SJSA1 (cell line): ENCODE results near the gene LRMDA. TPM values are rescaled to one million over a fixed set of nuclear protein-coding genes. Genes with fewer than 3 reads are reported as not detected.
A peak's percentile ranks its signal among the peaks of the same experiment; 100 is the strongest.

Source experiments
- DNase-seq, 2 experiments: peaks; one replicate each; pipeline ENCODE4 v3.0.0-alpha.2; 2015 to 2020; ENCODE audit warnings: low spot score in 2 of 2, low read depth in 1 of 2
- H3K27ac ChIP-seq: fragments of 250-450 bp; sonication (Bioruptor Pico); 2 replicates; pipeline ENCODE4 v1.5.1; 2020; ENCODE audit warnings: mild to moderate bottlenecking, moderate library complexity
- H3K27me3 ChIP-seq: fragments of 250-450 bp; sonication (Bioruptor Pico); replicated peaks from 2 replicates; pipeline ENCODE4 v1.5.1; 2020; ENCODE audit warnings: mild to moderate bottlenecking, moderate library complexity
- H3K36me3 ChIP-seq: fragments of 250-450 bp; sonication (Bioruptor Pico); 2 replicates; pipeline ENCODE4 v1.5.1; 2020; ENCODE audit warnings: mild to moderate bottlenecking
- H3K4me1 ChIP-seq: fragments of 250-450 bp; sonication (Bioruptor Pico); replicated peaks from 2 replicates; pipeline ENCODE4 v1.6.1; 2021; ENCODE audit warnings: mild to moderate bottlenecking
- H3K4me3 ChIP-seq: fragments of 250-450 bp; sonication (Bioruptor Pico); 2 replicates; pipeline ENCODE4 v1.5.1; 2020; ENCODE audit warnings: mild to moderate bottlenecking
- H3K9me3 ChIP-seq: fragments of 250-450 bp; sonication (Bioruptor Pico); replicated peaks from 2 replicates; pipeline ENCODE4 v1.5.1; 2020; ENCODE audit warnings: mild to moderate bottlenecking
- total RNA-seq: library from RNA; depleted of rRNA; stranded (reverse); fragments of >200 nt; shearing (Covaris generic); gene quantifications from 2 replicates; pipeline ENCODE4 v1.2.3, GENCODE V29; 2014

Gene LRMDA
- total RNA-seq, 1 experiment from 2014 or later, result not detected

DNA sequence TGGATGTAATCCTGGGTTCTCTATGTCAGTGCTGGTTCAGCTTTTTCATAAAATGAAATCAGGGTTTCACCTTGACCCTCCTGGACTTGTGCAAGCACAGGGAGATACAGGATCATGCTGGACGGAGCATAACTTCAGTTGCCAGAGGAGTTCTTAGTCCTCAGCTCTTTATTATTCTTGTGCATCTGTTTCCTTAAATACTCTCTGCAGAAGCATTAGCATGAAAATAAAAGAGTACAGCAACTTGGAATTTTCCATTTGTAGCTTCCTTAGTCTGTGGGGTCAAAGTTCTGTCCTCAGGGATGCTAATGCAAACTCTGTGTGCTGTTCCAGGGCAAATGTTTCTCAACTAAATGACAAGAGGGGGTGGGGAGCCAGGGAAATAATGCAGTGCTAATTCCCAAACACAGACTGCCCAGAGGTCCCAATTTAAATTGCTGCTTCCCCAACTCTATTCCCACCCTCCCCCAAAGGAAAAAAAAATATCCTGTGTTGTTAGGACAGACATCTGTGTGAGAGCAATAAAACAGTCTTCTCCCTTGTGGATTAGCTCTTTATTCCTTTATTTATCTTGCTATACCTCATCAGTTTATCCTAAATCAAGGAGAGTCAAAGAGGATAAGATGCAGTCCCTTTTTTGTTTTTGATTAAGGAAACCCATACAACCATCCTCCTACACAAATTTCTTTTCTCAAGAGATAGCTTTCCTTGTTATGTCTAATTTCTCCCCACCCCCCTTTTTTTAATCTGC is 905.0 kb downstream of the LRMDA start:
- Histone ChIP-seq H3K4me1 (peaks cover 11% of the 10 kb centered on the region), H3K27ac (no peak overlapping the region), H3K27me3 (no peaks in the 10 kb centered on the region), H3K9me3 (no peaks in the 10 kb centered on the region), H3K36me3 (no peaks in the 10 kb centered on the region), H3K4me3 (no peak overlapping the region)
- no peak for DNase-seq

DNA sequence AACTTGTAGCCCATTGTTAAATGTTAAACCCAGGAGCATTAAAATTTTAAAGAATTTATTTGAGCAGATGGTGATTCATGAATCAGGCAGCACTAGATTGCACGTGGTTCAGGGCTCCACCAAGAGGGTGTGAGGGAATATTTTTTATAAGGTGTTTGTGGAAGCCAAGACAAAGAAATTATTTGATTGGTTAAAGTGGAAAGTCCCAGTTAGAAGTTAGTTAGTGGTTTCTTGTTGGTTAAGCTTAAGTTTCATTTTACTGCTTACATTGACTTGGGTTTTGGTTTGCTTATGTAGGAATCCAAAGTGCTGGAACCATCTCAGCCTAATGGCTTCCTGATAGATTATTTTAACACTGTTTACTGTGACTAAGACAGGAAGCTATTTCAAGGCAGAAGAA is 906.2 kb downstream of the LRMDA start:
- H3K4me3 ChIP-seq, result no peak overlapping the region
- no peaks in the 10 kb centered on the region for H3K9me3 ChIP-seq
- peak overlapping the region; percentile 52 for H3K27ac ChIP-seq
- H3K27me3 ChIP-seq, result no peaks in the 10 kb centered on the region
- peaks cover 11% of the 10 kb centered on the region for H3K4me1 ChIP-seq
- H3K36me3 ChIP-seq, result no peaks in the 10 kb centered on the region
- DNase-seq, result peak in 1 of 2 experiments; percentile 57

GRCh38 chr10:76338187-76338586 is 906.8 kb downstream of the LRMDA start:
- H3K36me3 ChIP-seq, result no peaks in the 10 kb centered on the region
- no peak for DNase-seq
- no peaks in the 10 kb centered on the region for H3K27me3 ChIP-seq
- peaks cover 11% of the 10 kb centered on the region for H3K4me1 ChIP-seq
- no peaks in the 10 kb centered on the region for H3K9me3 ChIP-seq
- H3K4me3 ChIP-seq, result no peak overlapping the region
- peak overlapping the region; percentile 52; the same call in 1 of the 2 replicates for H3K27ac ChIP-seq

- no peak for DNase-seq
- Histone ChIP-seq H3K36me3 (no peaks in the 10 kb centered on the region), H3K9me3 (no peaks in the 10 kb centered on the region), H3K4me3 (no peak overlapping the region), H3K27me3 (no peaks in the 10 kb centered on the region), H3K4me1 (peaks cover 11% of the 10 kb centered on the region), H3K27ac (no peak overlapping the region)
Observed at GRCh38 chr10:76341740-76342139, 910.3 kb downstream of the LRMDA start.

GRCh38 chr10:76342996-76343395 is 911.6 kb downstream of the LRMDA start:
- H3K27ac ChIP-seq, result no peak overlapping the region
- no peak for DNase-seq
- H3K36me3 ChIP-seq, result no peaks in the 10 kb centered on the region
- no peaks in the 10 kb centered on the region for H3K9me3 ChIP-seq
- no peaks in the 10 kb centered on the region for H3K27me3 ChIP-seq
- no peak overlapping the region for H3K4me3 ChIP-seq
- H3K4me1 ChIP-seq, result peaks cover under 1% of the 10 kb centered on the region

GRCh38 chr10:76347832-76348231 is 916.4 kb downstream of the LRMDA start:
- no peak for DNase-seq
- H3K4me3 ChIP-seq, result no peak overlapping the region
- H3K4me1 ChIP-seq, result peaks cover 12% of the 10 kb centered on the region
- no peaks in the 10 kb centered on the region for H3K27me3 ChIP-seq
- H3K27ac ChIP-seq, result no peak overlapping the region
- H3K9me3 ChIP-seq, result no peaks in the 10 kb centered on the region
- no peaks in the 10 kb centered on the region for H3K36me3 ChIP-seq

GRCh38 chr10:76350583-76350982 is 919.2 kb downstream of the LRMDA start:
- Histone ChIP-seq H3K9me3 (no peaks in the 10 kb centered on the region), H3K4me1 (peaks cover 17% of the 10 kb centered on the region), H3K27me3 (no peaks in the 10 kb centered on the region), H3K27ac (no peak overlapping the region), H3K4me3 (no peak overlapping the region), H3K36me3 (no peaks in the 10 kb centered on the region)
- no peak for DNase-seq

- H3K9me3 ChIP-seq, result no peaks in the 10 kb centered on the region
- H3K27ac ChIP-seq, result peak overlapping the region; percentile 78
- peak; percentile 54 to 73 for DNase-seq
- no peak overlapping the region for H3K4me3 ChIP-seq
- no peaks in the 10 kb centered on the region for H3K36me3 ChIP-seq
- H3K4me1 ChIP-seq, result peaks cover 17% of the 10 kb centered on the region
- no peaks in the 10 kb centered on the region for H3K27me3 ChIP-seq
Observed at GRCh38 chr10:76352300-76352699, 920.9 kb downstream of the LRMDA start.

- peak overlapping the region; percentile 78 for H3K27ac ChIP-seq
- H3K4me1 ChIP-seq, result peaks cover 17% of the 10 kb centered on the region
- DNase-seq, result no peak
- no peaks in the 10 kb centered on the region for H3K27me3 ChIP-seq
- H3K36me3 ChIP-seq, result no peaks in the 10 kb centered on the region
- no peak overlapping the region for H3K4me3 ChIP-seq
- H3K9me3 ChIP-seq, result no peaks in the 10 kb centered on the region
Observed at GRCh38 chr10:76353237-76353851, 921.9 kb downstream of the LRMDA start.

DNA sequence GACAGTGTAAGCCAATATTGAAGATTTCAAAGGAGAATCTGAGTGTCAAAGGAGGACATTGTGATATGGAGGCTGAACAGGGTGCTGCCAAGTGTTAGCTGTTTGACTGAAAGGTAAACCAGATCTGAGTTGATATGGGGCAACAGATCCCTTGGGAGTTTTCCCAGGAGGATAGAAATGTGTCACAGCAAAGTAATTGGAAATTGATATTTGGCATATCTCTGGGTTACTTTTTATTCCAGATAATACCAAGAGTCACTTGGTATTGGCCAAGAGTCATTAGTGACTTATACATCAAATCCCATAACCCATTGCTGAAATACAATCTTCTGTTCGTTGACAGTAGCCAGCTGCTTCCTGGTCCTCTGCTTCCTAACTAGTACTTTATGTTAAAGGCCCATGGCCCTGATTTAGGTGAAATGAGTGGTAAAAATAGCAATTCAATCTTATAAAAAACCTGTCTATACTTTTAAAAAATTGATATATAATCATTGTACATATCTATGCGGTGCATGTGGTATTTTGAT is 922.9 kb downstream of the LRMDA start:
- Histone ChIP-seq H3K4me3 (no peak overlapping the region), H3K27me3 (no peaks in the 10 kb centered on the region), H3K36me3 (no peaks in the 10 kb centered on the region), H3K4me1 (peaks cover 17% of the 10 kb centered on the region), H3K9me3 (no peaks in the 10 kb centered on the region), H3K27ac (no peak overlapping the region)
- no peak for DNase-seq

- H3K27ac ChIP-seq, result no peak overlapping the region
- no peak for DNase-seq
- no peaks in the 10 kb centered on the region for H3K36me3 ChIP-seq
- H3K9me3 ChIP-seq, result no peaks in the 10 kb centered on the region
- H3K27me3 ChIP-seq, result no peaks in the 10 kb centered on the region
- no peak overlapping the region for H3K4me3 ChIP-seq
- peaks cover 17% of the 10 kb centered on the region for H3K4me1 ChIP-seq
Observed at GRCh38 chr10:76354921-76355320, 923.5 kb downstream of the LRMDA start.

GRCh38 chr10:76356557-76356956 is 925.1 kb downstream of the LRMDA start:
- Histone ChIP-seq H3K27ac (no peak overlapping the region), H3K27me3 (no peaks in the 10 kb centered on the region), H3K9me3 (no peaks in the 10 kb centered on the region), H3K36me3 (no peaks in the 10 kb centered on the region), H3K4me3 (no peak overlapping the region), H3K4me1 (peaks cover 17% of the 10 kb centered on the region)
- DNase-seq, result no peak

DNA sequence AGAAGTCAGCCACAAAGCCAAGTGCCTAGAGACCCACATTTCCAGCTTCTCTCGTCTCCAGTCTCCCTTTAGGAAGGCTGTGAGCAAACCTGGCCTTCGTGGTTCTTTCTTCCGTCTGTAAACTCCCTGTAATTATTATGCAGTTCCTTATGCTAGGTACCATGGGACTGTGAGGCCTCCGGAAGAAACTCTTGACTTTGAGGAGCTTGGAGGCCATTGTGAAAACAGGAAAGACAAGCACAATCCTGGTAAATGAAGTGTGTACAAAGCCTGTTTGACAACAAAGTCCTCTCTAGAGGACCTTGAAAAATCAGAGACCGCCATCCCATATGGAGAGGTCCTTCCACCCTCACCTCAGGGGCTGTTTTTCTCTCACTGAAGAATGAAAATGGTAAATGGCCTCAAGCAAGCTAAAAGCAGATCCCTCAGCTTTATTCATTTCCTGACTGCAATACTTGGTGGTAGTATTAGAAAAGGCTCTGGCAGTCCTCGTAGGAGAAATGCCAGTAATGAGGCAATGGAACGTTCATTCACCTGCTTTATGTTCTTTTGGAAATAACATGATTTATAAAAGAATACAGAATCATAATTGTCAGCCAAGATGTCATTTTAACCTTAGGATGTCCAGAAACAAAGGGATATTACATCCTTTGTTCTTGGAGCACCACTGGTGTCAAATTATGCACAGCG is 926.4 kb downstream of the LRMDA start:
- peaks cover 4% of the 10 kb centered on the region for H3K4me1 ChIP-seq
- no peak for DNase-seq
- H3K27ac ChIP-seq, result no peak overlapping the region
- no peaks in the 10 kb centered on the region for H3K9me3 ChIP-seq
- no peaks in the 10 kb centered on the region for H3K27me3 ChIP-seq
- H3K36me3 ChIP-seq, result no peaks in the 10 kb centered on the region
- no peak overlapping the region for H3K4me3 ChIP-seq
